GM21381 (cell line): ENCODE data around the gene PLA2G4B.

Source experiments
- ATAC-seq: cut with Tn5 transposase; IDR thresholded peaks from one replicate; pipeline ENCODE4 v1.9.1; 2021; ENCODE audit warnings: mild to moderate bottlenecking, moderate library complexity; ENCODE audit not compliant: unreplicated experiment

Gene PLA2G4B

GRCh38 chr15:41869770-41870688, 31.4 kb downstream of the PLA2G4B start:
- ATAC-seq = no peak

- ATAC-seq = no peak
Measured at GRCh38 chr15:41870689-41871081, 32.0 kb downstream of the PLA2G4B start.

- no peak for ATAC-seq
Measured at GRCh38 chr15:41871175-41871905, 32.7 kb downstream of the PLA2G4B start.

- ATAC-seq = no peak
Measured at GRCh38 chr15:41872166-41872747, 33.6 kb downstream of the PLA2G4B start.

GRCh38 chr15:41873711-41874110, 35.1 kb downstream of the PLA2G4B start:
- no peak for ATAC-seq

- ATAC-seq = no peak
Measured at GRCh38 chr15:41874736-41875135, 36.1 kb downstream of the PLA2G4B start.

- no peak for ATAC-seq
Measured at GRCh38 chr15:41876007-41876406, 37.4 kb downstream of the PLA2G4B start.

- ATAC-seq = no peak
Measured at GRCh38 chr15:41876689-41877088, 38.0 kb downstream of the PLA2G4B start.

- no peak for ATAC-seq
Measured at GRCh38 chr15:41877631-41878354, 39.1 kb downstream of the PLA2G4B start.

GRCh38 chr15:41878355-41878699, 39.7 kb downstream of the PLA2G4B start:
- no peak for ATAC-seq

GRCh38 chr15:41879321-41879845, 40.7 kb downstream of the PLA2G4B start:
- ATAC-seq = no peak

- ATAC-seq = no peak
Measured at GRCh38 chr15:41880156-41880877, 41.7 kb downstream of the PLA2G4B start.

GRCh38 chr15:41881086-41881485, 42.4 kb downstream of the PLA2G4B start:
- no peak for ATAC-seq

- no peak for ATAC-seq
Measured at GRCh38 chr15:41881550-41881919, 42.9 kb downstream of the PLA2G4B start.

- no peak for ATAC-seq
Measured at GRCh38 chr15:41881920-41882688, 43.5 kb downstream of the PLA2G4B start.

- no peak for ATAC-seq
Measured at GRCh38 chr15:41882689-41883483, 44.2 kb downstream of the PLA2G4B start.

GRCh38 chr15:41883484-41883825, 44.8 kb downstream of the PLA2G4B start:
- ATAC-seq = no peak

- no peak for ATAC-seq
Measured at GRCh38 chr15:41884458-41884857, 45.8 kb downstream of the PLA2G4B start.

- ATAC-seq = no peak
Measured at GRCh38 chr15:41885321-41885720, 46.7 kb downstream of the PLA2G4B start.
